DMS79 treated with DMSO at 0.1 percent for 48 hours (cell line): ENCODE measurements around the gene TOPBP1.
A peak's percentile ranks its signal among the peaks of the same experiment; 100 is the strongest.
"Not testable (repeated sequence)": the region's sequence is repeated elsewhere in the genome, so short reads cannot be mapped to it uniquely, and the experiment has no call there.

Experiments
- DNase-seq: peaks from one replicate; lab custom pipeline; 2025; lab: John Stamatoyannopoulos, UW

Gene TOPBP1

DNA sequence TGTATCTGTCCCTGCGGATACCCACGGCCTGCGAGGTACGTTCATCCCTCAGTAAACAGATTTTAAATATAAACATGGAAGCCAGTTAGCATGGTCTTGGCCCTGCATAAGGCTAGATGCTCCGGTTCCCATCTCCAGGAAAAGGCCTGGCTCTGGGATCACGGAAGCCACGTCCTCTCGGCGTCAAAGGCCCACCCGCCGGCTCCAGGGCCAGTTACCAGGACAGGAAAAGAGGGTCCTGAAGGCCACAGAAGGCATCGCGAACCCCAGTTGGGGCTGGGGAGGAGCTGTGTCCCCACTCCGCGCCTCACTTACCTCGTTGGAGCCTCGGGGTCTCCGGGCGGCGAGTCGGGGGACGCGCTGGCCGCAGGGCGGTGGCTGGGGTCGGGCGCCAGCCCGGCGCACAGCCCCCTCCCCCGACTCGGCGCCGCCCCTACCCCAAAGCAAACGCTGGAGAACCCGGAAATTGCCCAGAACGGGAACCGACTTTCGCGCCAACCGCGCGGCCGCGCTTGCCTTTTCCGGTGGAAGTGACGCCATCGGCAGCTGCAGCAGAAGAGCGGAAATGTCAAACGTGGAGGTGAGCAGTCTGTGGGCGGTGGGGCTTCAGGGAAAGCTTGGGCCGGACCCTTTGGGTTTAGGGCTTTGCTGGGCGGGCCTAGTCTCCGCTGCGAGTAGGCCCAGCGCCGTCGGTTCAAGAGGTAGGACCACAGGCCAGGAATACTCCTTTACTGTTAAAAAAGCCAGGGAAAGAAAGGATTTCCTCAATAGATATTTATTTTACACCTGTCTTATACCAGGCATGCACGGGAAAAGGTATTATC lies at the start of gene TOPBP1:
TSS of gene TOPBP1 (minus strand) at position 488 of the 824 bp plus-strand sequence. CDS start 814 bp downstream, outside the sequence.
- peak; percentile 91 for DNase-seq

GRCh38 chr3:133711013-133711412 lies 49.3 kb upstream of the TOPBP1 start:
- no peak for DNase-seq

GRCh38 chr3:133709139-133709750 lies 47.5 kb upstream of the TOPBP1 start:
- DNase-seq, result no peak

DNA sequence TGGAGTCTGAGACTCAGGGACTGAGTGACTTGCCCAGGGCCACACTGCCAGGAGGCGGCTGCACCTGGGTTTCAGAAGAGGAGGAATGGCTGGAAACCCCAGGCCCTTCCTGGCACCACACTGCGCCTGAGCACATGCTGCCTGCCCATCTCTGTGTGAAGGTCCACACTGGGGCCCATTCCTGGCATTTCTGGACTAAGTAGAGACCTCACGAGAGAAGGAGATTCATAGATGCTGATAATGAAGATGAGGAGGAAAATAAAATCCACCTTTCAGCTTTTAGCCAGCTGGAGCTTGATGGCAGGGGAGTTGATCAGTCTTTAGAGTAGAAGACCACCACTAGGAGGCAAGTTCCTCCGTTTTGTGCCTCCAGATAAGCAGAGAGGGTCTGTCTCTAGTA lies 44.3 kb upstream of the TOPBP1 start:
- no peak for DNase-seq

DNA sequence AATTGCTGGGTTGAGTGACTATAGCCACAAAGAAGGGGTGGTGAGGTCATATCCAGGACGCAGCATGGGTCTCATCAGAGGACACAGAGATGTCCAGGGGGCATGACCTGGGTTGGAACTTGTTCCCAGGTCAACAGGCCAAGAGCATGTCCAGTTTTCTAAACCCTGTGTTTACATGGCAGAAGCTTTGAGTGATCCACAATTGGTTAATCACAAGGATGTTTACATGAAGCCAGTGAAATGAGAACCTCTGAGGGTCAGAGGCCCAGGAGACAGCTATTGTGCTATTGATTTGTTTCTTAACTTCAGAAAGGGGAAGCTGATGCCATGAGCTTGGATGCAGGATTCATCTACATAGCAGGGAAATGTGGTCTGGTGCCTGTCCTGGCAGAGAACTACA lies 42.2 kb upstream of the TOPBP1 start:
- no peak for DNase-seq

- DNase-seq, result no peak
These were observed 40.0 kb upstream of the TOPBP1 start for GRCh38 chr3:133701435-133702358.

- no peak for DNase-seq
These were observed 38.6 kb upstream of the TOPBP1 start for GRCh38 chr3:133700351-133700750.

DNA sequence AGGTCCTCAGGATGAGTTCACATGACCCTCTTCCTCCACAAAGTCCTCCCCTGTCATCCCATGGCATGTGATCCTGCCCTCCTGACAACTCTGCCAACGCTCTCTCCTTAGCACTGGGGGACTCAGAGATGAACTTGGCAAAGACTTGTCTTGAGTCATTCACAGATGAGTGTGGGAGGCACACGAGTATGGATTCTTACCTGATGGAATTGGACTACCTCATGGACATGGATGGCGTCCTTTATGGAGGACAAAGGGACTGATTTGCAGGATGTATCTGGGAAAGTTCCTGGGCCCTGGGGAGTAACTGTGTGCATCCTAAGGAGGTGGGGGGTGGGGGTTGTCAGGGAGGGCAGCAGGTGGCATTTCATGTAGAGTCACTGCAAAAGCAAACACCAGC lies 38.2 kb upstream of the TOPBP1 start:
- DNase-seq, result no peak

DNA sequence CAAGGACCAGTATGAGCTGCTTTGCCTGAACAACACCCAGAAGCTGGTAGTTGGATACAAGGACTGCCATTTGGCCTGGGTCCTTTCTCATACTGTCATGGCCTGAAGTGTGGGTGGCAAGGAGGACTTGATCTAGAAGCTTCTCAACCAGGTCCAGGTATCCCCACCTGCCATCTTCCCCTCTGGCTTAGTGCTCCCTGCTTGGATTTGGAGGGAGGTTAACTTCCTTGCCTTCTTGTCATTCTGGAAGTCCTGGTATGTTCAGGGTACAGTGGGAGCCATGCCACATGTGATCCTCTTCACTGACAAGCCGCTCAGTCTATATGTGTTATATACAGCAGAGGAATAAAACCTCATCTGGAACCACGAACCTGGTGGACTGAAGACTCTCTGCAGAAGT lies 37.7 kb upstream of the TOPBP1 start:
- DNase-seq, result no peak

DNA sequence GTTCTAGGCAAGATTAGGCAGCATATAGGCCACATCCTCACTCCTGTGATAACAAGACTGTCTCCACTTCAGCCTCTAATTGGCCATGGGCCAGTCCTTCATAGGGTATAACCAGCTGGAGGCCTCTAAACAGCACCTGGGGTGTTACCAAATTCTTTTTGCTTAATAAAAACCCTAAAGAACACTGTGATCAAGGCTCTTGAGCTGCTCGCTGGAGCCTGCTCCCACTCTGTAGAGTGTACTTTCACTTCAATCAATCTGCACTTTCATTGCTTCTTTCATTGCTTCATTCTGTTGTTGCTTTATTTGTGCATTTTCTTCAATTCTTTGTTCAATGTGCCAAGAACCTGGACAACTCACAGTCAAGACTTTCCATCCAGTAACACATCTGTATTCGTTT lies 36.2 kb upstream of the TOPBP1 start:
- DNase-seq, result no peak

GRCh38 chr3:133695560-133696171 lies 33.9 kb upstream of the TOPBP1 start:
- DNase-seq, result no peak

DNA sequence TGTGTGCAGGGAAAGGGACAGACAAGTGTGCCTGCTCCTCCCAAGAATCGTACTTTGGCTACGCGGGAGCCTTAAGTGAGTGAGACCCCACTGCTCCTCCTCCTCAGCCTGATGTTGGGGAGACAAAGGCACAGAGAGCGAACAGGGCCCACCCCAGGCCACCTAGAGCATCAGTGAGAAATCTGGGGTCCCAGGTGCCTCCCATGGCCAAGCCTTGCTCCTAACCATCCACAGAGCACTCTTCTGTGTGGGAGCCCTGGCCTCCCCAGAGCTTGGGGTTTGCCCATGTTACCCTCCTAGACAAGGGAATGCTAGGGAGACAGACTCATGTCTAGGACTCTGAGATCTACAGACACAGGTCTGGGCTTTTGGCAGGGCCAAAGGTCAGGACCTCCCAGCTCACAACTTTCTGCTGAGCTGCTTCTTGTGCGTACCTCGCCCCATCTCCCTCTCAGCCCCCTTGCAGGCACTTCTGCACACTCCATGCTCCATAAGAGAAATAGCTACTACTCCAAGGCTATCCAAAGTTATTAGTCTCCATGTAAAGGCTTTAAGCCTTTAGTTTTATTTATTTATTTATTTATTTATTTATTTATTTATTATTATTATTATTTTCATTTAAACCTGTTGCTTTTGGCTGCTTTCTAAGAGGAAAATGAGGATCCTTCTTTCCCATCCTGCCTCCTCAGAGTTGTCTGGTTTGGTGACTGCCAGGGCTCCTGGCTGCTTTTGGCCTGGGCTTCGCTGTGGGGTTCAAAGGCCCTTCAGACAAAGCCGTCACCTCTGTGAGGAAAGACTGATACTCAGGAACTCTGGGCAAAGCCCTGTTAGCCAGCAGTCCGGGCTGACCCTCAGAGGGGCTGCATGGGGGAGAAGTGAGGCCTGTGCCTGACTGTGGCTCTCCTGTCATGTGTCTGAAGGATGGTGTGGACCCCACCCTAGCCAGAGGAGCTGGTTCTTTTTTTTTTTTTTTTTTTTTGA lies 32.8 kb upstream of the TOPBP1 start:
- no peak for DNase-seq

GRCh38 chr3:133693821-133694220 lies 32.1 kb upstream of the TOPBP1 start:
- DNase-seq, result no peak

GRCh38 chr3:133692759-133693158 lies 31.0 kb upstream of the TOPBP1 start:
- DNase-seq, result no peak

DNA sequence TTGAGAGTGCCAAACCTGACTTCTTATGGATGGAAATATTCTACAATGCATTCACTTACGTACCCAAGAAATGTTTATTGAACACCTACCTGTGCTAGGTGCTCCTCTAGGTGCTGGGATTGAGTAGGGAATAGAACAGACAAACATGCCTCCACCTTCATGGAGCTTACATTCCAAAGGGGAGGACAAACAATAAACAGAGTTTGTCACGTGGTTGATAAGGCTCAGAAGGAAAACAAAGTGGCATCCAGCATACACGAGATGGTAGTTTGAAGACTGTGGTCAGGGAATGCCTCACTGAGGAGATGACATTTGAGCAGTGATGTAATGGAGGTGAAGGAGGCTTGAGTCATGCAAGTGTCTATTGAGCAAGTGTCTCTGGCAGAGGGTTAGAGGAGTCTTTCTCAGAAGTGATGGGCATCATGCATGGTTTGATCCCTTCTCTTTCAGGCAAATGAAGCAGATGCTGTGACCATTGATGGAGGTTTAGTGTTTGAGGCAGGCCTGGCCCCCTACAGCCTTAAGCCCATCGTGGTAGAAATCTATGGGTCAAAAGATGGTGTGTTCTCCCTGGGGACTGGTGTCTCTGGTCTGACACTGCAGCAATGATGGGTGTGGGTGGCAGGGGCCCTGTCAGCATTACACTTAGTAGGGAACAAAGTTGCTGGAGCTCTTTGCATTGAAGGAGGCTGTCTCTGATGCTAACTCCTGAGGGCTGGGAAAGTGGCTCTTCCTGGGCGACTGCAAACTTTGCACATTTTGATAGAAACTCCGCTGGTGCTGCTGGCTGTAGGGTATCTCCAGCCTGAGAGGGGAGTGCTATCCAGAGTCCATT lies 29.7 kb upstream of the TOPBP1 start:
- no peak for DNase-seq

DNA sequence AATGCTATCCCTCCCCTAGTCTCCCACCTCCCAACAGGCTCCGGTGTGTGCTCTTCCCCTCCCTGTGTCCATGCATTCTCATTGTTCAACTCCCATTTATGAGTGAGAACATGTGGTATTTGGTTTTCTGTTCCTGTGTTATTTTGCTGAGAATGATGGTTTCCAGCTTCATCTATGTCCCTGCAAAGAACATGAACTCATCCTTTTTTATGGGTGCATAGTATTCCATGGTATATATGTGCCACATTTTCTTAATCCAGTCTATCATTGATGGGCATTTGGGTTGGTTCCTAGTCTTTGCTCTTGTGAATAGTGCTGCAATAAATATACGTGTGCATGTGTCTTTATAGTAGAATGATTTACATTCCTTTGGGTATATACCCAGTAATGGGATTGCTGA lies 16.3 kb upstream of the TOPBP1 start:
- not testable (repeated sequence) for DNase-seq

- no peak for DNase-seq
These were observed 14.8 kb upstream of the TOPBP1 start for GRCh38 chr3:133676336-133677118.

GRCh38 chr3:133675631-133676335 lies 14.0 kb upstream of the TOPBP1 start:
- no peak for DNase-seq
